Measurements from ENCODE around the gene SLAMF6. TPM values are rescaled to one million over a fixed set of nuclear protein-coding genes. Genes with fewer than 3 reads are reported as not detected.
"Not testable (repeated sequence)": the region's sequence is repeated elsewhere in the genome, so short reads cannot be mapped to it uniquely, and the experiment has no call there.

SLAMF6 gene
- total RNA-seq, 1 donor from 2014 or later: 11.8 TPM

- peak overlapping the region; percentile 83 for H3K27ac Mint-ChIP-seq
- peaks cover 16% of the 10 kb centered on the region for H3K9me3 Mint-ChIP-seq
- peaks cover 27% of the 10 kb centered on the region for H3K36me3 Mint-ChIP-seq (ENCODE audit: low read depth)
- intact Hi-C loops (cut with micrococcal nuclease): loop anchor here (1.0 to 2.0 kb wide), 7 partner anchors 18 to 112 kb away; no protein-coding TSS in a partner anchor
- peaks cover 48% of the 10 kb centered on the region for H3K4me1 Mint-ChIP-seq (ENCODE audit: low read depth)
- DNase-seq (ENCODE audit: low spot score): no peak
- H3K27me3 Mint-ChIP-seq (ENCODE audit: low read depth): no peaks in the 10 kb centered on the region
- H3K4me3 Mint-ChIP-seq (ENCODE audit: low read depth): peak overlapping the region; percentile 56
These were observed 17.8 kb upstream of the SLAMF6 start for GRCh38 chr1:160540859-160541233.

- Mint-ChIP-seq H3K9me3 (peaks cover 20% of the 10 kb centered on the region), H3K27ac (peak overlapping the region; percentile 83), H3K4me1 (ENCODE audit: low read depth) (peaks cover 48% of the 10 kb centered on the region), H3K4me3 (ENCODE audit: low read depth) (peak overlapping the region; percentile 56), H3K27me3 (ENCODE audit: low read depth) (no peaks in the 10 kb centered on the region), H3K36me3 (ENCODE audit: low read depth) (peaks cover 28% of the 10 kb centered on the region)
- peak; percentile 66 for DNase-seq (ENCODE audit: low spot score)
- intact Hi-C loops (cut with micrococcal nuclease): loop anchor here (1.0 to 2.0 kb wide), 7 partner anchors 19 to 111 kb away; no protein-coding TSS in a partner anchor
These were observed 17.2 kb upstream of the SLAMF6 start for GRCh38 chr1:160539990-160540858.

DNA sequence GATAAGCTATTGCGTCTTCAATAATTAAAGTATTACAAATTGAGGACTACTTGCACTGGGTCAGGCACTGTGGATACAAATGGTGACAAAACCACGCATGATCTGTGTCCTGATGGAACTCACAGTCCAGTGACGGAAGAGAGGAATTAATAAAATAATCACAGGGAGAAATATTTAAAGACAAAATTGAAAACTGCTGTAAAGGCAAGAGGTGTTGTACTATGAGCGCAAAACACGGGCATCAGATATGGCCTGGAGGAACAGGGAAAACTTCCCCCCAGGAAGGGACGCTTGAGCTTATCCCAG lies 16.6 kb upstream of the SLAMF6 start:
- peaks cover 25% of the 10 kb centered on the region for H3K9me3 Mint-ChIP-seq
- intact Hi-C loops (cut with micrococcal nuclease): no loop called here
- DNase-seq (ENCODE audit: low spot score): no peak
- H3K27me3 Mint-ChIP-seq (ENCODE audit: low read depth): no peaks in the 10 kb centered on the region
- H3K36me3 Mint-ChIP-seq (ENCODE audit: low read depth): peaks cover 26% of the 10 kb centered on the region
- peaks cover 43% of the 10 kb centered on the region for H3K4me1 Mint-ChIP-seq (ENCODE audit: low read depth)
- H3K27ac Mint-ChIP-seq: peak overlapping the region; percentile 83
- peak overlapping the region; percentile 5 for H3K4me3 Mint-ChIP-seq (ENCODE audit: low read depth)

- peaks cover 26% of the 10 kb centered on the region for H3K36me3 Mint-ChIP-seq (ENCODE audit: low read depth)
- H3K9me3 Mint-ChIP-seq: peaks cover 30% of the 10 kb centered on the region
- H3K4me1 Mint-ChIP-seq (ENCODE audit: low read depth): peaks cover 43% of the 10 kb centered on the region
- intact Hi-C loops (cut with micrococcal nuclease): no loop called here
- H3K27ac Mint-ChIP-seq: peak overlapping the region; percentile 83
- H3K4me3 Mint-ChIP-seq (ENCODE audit: low read depth): peak overlapping the region; percentile 5
- no peak for DNase-seq (ENCODE audit: low spot score)
- no peaks in the 10 kb centered on the region for H3K27me3 Mint-ChIP-seq (ENCODE audit: low read depth)
These were observed 16.1 kb upstream of the SLAMF6 start for GRCh38 chr1:160538985-160539651.

DNA sequence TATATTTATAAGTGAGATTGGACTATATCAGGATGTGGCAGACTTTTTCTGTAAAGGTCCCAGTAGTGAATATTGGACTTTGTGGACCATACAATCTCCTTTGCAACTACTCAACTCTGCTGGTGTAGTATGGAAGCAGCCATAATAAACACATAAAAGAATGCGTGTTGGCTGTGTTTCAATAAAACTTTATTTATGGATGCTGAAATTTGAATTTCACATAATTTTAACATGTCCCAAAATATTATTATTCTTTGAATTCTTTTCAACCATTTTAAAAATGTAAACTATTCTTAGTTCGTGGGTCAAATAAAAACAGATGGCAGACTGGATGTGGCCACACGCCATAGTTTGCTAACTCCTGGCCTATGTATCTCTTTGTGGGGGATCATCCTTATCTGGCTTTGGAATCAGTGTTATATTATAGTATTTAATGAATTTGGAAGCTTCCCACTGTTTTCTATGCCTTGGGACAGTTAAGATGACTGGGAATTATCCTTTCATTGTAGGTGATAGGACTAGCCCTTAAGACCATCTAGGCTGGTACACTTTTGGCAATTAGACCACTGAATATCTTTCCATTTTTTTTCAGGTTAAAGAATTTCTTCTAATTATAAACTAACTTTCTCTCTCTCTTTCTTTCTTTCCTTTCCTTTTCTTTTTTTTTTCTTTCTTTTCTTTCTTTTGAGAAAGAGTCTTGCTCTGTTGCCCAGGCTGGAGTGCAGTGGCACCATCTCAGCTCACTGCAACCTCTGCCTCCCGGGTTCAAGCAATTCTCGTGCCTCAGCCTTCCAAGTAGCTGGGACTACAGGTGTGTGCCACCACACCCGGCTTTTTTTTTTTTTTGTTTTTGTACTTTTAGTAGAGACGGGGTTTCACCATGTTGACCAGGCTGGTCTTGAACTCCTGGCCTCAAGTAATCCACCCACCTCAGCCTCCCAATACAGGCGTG lies 14.9 kb upstream of the SLAMF6 start:
- intact Hi-C loops (cut with micrococcal nuclease): no loop called here
- H3K9me3 Mint-ChIP-seq: peaks cover 35% of the 10 kb centered on the region

GRCh38 chr1:160534823-160535605 lies 12.0 kb upstream of the SLAMF6 start:
- Mint-ChIP-seq H3K9me3 (peaks cover 45% of the 10 kb centered on the region), H3K4me1 (ENCODE audit: low read depth) (peaks cover 23% of the 10 kb centered on the region), H3K4me3 (ENCODE audit: low read depth) (no peak overlapping the region), H3K27ac (no peak overlapping the region), H3K27me3 (ENCODE audit: low read depth) (no peaks in the 10 kb centered on the region), H3K36me3 (ENCODE audit: low read depth) (peaks cover 24% of the 10 kb centered on the region)
- intact Hi-C loops (cut with micrococcal nuclease): no loop called here
- no peak for DNase-seq (ENCODE audit: low spot score)

More for the DNA sequence above, 14.9 kb upstream of the SLAMF6 start:
- no peaks in the 10 kb centered on the region for H3K27me3 Mint-ChIP-seq (ENCODE audit: low read depth)
- H3K27ac Mint-ChIP-seq: no peak overlapping the region
- H3K4me1 Mint-ChIP-seq (ENCODE audit: low read depth): peaks cover 41% of the 10 kb centered on the region
- no peak for DNase-seq (ENCODE audit: low spot score)
- no peak overlapping the region for H3K4me3 Mint-ChIP-seq (ENCODE audit: low read depth)
- H3K36me3 Mint-ChIP-seq (ENCODE audit: low read depth): peaks cover 28% of the 10 kb centered on the region

DNA sequence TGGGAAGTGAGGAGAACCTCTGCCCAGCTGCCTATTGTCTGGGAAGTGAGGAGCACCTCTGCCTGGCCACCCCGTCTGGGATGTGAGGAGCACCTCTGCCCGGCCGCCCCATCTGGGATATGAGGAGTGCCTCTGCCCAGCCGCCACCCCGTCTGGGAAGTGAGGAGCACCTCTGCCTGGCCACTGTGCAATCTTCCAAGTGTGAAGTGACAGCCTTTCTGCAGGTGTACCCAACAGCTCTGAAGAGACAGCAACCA lies 9.4 kb upstream of the SLAMF6 start:
- H3K27me3 Mint-ChIP-seq (ENCODE audit: low read depth); DNase-seq (ENCODE audit: low spot score); intact Hi-C loops (cut with micrococcal nuclease); H3K4me3 Mint-ChIP-seq (ENCODE audit: low read depth); H3K27ac Mint-ChIP-seq: not testable (repeated sequence)
- Mint-ChIP-seq H3K4me1 (ENCODE audit: low read depth) (peaks cover 24% of the 10 kb centered on the region), H3K36me3 (ENCODE audit: low read depth) (peaks cover 39% of the 10 kb centered on the region), H3K9me3 (peaks cover 57% of the 10 kb centered on the region)

DNA sequence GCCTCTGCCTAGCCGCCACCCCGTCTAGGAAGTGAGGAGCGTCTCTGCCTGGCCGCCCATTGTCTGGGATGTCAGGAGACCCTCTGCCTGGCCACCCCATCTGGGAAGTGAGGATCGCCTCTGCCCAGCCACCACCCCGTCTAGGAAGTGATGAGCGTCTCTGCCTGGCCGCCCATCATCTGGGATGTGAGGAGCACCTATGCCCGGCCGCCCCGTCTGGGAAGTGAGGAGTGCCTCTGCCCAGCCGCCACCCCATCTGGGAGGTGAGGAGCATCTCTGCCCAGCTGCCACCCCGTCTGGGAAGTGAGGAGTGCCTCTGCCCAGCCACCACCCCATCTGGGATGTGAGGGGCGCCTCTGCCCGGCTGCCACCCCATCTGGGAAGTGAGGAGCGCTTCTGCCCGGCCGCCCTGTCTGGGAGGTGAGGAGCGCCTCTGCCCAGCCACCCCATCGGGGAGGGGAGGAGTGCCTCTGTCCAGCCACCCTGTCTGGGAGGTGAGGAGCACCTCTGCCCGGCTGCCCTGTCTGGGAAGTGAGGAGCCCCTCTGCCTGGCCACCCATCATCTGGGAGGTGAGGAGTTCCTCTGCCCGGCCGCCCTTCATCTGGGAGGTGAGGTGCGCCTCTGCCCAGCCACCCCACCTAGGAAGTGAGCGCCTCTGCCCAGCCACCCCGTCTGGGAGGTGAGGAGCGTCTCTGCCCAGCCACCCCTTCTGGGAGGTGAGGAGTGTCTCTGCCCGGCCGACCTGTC lies 8.9 kb upstream of the SLAMF6 start:
- Mint-ChIP-seq H3K36me3 (ENCODE audit: low read depth) (peaks cover 43% of the 10 kb centered on the region), H3K9me3 (peaks cover 58% of the 10 kb centered on the region), H3K4me1 (ENCODE audit: low read depth) (peaks cover 27% of the 10 kb centered on the region)
- H3K27me3 Mint-ChIP-seq (ENCODE audit: low read depth); H3K27ac Mint-ChIP-seq; intact Hi-C loops (cut with micrococcal nuclease); H3K4me3 Mint-ChIP-seq (ENCODE audit: low read depth); DNase-seq (ENCODE audit: low spot score): not testable (repeated sequence)

DNA sequence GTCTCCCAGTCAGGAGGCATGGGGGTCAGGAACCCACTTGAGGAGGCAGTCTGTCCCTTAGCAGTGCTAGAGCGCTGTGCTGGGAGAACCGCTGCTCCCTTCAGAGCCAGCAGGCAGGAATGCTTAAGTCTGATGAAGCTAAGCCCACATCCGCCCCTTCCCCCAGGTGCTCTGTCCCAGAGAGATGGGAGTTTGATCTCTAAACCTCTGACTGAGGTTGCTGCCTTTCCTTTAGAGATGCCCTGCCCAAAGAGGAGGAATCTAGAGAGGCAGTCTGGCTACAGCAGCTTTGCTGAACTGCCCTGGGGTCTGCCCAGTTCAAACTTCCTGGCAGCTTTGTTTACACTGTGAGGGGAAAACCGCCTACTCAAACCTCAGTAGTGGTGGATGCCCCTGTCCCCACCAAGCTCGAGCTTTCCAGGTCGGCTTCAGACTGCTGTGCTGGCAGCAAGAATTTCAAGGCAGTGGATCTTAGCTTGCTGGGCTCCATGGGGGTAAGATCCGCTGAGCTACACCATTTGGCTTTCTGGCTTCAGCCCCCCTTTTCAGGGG lies 6.4 kb upstream of the SLAMF6 start:
- not testable (repeated sequence) for H3K4me3 Mint-ChIP-seq (ENCODE audit: low read depth)
- peaks cover 56% of the 10 kb centered on the region for H3K9me3 Mint-ChIP-seq
- peaks cover 26% of the 10 kb centered on the region for H3K4me1 Mint-ChIP-seq (ENCODE audit: low read depth)

GRCh38 chr1:160523789-160524188 lies 734 bp upstream of the SLAMF6 start:
- H3K4me1 Mint-ChIP-seq (ENCODE audit: low read depth): peaks cover 60% of the 10 kb centered on the region
- H3K36me3 Mint-ChIP-seq (ENCODE audit: low read depth): peaks cover 39% of the 10 kb centered on the region
- DNase-seq (ENCODE audit: low spot score); H3K27me3 Mint-ChIP-seq (ENCODE audit: low read depth): not testable (repeated sequence)
- intact Hi-C loops (cut with micrococcal nuclease): loop anchor here (1.0 to 5.0 kb wide), 2 partner anchors 84 to 149 kb away; no protein-coding TSS in a partner anchor
- H3K9me3 Mint-ChIP-seq: peaks cover 42% of the 10 kb centered on the region
- H3K27ac Mint-ChIP-seq: peak overlapping the region; percentile 54
- peak overlapping the region; percentile 56 for H3K4me3 Mint-ChIP-seq (ENCODE audit: low read depth)

More for the DNA sequence above, 6.4 kb upstream of the SLAMF6 start:
- DNase-seq (ENCODE audit: low spot score); H3K27ac Mint-ChIP-seq; H3K27me3 Mint-ChIP-seq (ENCODE audit: low read depth); intact Hi-C loops (cut with micrococcal nuclease): not testable (repeated sequence)
- peaks cover 41% of the 10 kb centered on the region for H3K36me3 Mint-ChIP-seq (ENCODE audit: low read depth)

GRCh38 chr1:160522136-160522535 lies 919 bp downstream of the SLAMF6 start:
- peaks cover 59% of the 10 kb centered on the region for H3K4me1 Mint-ChIP-seq (ENCODE audit: low read depth)
- H3K27me3 Mint-ChIP-seq (ENCODE audit: low read depth): no peaks in the 10 kb centered on the region
- peak overlapping the region; percentile 97 for H3K27ac Mint-ChIP-seq
- H3K4me3 Mint-ChIP-seq (ENCODE audit: low read depth): peak overlapping the region; percentile 85
- peaks cover 38% of the 10 kb centered on the region for H3K9me3 Mint-ChIP-seq
- intact Hi-C loops (cut with micrococcal nuclease): loop anchor here (5.0 kb wide), 1 partner anchor 150 kb away; no protein-coding TSS in a partner anchor
- DNase-seq (ENCODE audit: low spot score): no peak
- peaks cover 40% of the 10 kb centered on the region for H3K36me3 Mint-ChIP-seq (ENCODE audit: low read depth)
